ENCODE measurements around the gene CENPT. TPM values are rescaled to one million over a fixed set of nuclear protein-coding genes. Genes with fewer than 3 reads are reported as not detected.
A peak's percentile ranks its signal among the peaks of the same experiment; 100 is the strongest.

Gene CENPT, protein sequence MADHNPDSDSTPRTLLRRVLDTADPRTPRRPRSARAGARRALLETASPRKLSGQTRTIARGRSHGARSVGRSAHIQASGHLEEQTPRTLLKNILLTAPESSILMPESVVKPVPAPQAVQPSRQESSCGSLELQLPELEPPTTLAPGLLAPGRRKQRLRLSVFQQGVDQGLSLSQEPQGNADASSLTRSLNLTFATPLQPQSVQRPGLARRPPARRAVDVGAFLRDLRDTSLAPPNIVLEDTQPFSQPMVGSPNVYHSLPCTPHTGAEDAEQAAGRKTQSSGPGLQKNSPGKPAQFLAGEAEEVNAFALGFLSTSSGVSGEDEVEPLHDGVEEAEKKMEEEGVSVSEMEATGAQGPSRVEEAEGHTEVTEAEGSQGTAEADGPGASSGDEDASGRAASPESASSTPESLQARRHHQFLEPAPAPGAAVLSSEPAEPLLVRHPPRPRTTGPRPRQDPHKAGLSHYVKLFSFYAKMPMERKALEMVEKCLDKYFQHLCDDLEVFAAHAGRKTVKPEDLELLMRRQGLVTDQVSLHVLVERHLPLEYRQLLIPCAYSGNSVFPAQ
- 38.6 and 50.1 TPM in 2 replicates for total RNA-seq

DNA sequence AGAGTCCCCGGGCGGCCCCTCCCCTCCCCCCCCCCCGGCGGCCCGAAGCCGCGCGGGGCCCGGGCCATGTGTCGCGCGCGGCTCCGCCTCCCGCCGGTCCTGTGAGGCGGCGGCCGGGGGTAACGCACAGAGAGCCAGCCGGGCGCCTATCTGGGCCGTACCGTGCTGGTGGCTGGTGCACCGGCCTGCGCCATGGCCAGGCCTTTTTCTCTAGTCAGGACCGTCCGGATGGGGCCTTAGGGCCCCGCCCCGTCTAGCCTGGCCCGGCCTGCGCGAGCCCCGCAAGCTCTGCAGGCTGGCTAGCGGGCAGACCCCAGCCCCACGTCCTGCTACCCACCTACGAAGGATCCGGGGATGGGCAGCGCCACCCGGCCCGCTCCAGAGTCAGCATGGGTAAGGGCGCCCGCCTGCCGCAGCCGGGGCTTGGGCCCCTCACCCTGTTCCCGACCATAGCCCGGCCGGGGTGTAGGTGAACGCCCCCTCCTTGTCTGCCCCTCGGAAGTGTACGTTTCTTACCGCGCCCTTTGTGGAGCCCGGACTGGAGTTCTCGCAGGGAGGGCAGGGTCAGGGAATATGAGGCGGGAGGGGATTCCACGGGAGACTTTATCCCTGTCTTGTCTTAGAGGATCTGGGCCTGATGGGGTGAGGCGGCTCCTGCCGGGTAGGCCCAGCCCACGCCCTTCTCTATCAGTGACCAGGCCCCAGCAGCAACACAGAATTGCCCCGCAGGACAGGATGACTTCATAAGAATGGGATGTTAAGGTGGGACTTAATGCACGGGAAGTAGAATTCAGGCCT, at the start of gene CENPT:
TSS of gene CENPT (minus strand) at position 630 of the 798 bp plus-strand sequence. CDS start 13,834 bp downstream, outside the sequence.
- Mint-ChIP-seq H3K9me3 (no peaks in the 10 kb centered on the region), H3K4me1 (ENCODE audit: low read depth) (peaks cover 33% of the 10 kb centered on the region), H3K36me3 (ENCODE audit: low read depth) (peaks cover 23% of the 10 kb centered on the region), H3K27me3 (ENCODE audit: low read depth) (no peaks in the 10 kb centered on the region), H3K4me3 (ENCODE audit: low read depth) (peak within 1 kb of the TSS; percentile 93), H3K27ac (peak within 1 kb of the TSS; percentile 84)
- no peak for DNase-seq (ENCODE audit: low spot score)
- intact Hi-C loops (cut with micrococcal nuclease) = loop anchor here (1.0 to 10.0 kb wide), 5 partner anchors 25 to 602 kb away; partner anchors contain the start of genes ACD, CTCF, FHOD1 and PARD6A

DNA sequence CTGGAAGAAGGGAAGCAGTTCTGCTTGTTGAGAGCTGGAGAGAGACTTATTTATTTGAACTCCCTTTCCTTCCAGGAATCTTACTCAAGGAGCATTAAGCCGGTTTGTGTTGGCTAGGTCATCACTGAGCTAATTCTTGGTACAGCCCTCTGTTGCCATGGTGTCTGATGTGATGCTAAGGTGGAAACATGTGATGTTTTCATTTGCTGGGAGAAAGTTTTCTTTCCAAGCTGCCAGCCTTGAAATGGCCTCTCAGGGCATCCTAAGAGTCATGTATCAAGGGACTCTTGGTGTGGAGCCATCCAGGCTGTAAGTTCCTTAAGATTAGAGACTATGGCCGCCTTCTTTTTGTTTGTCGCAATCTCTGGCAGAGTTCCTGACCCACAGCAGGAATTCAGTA, 49.7 kb upstream of the CENPT start:
- no peak overlapping the region for H3K4me3 Mint-ChIP-seq (ENCODE audit: low read depth)
- H3K4me1 Mint-ChIP-seq (ENCODE audit: low read depth) = peaks cover 27% of the 10 kb centered on the region

GRCh38 chr16:67893743-67894399, 46.4 kb upstream of the CENPT start:
- intact Hi-C loops (cut with micrococcal nuclease) = loop anchor here (2.0 kb wide), 1 partner anchor 41 kb away; no protein-coding TSS in a partner anchor
- Mint-ChIP-seq H3K4me3 (ENCODE audit: low read depth) (peak overlapping the region; percentile 97), H3K27ac (peak overlapping the region; percentile 91), H3K27me3 (ENCODE audit: low read depth) (no peaks in the 10 kb centered on the region), H3K4me1 (ENCODE audit: low read depth) (peaks cover 21% of the 10 kb centered on the region), H3K36me3 (ENCODE audit: low read depth) (no peaks in the 10 kb centered on the region), H3K9me3 (no peaks in the 10 kb centered on the region)
- DNase-seq (ENCODE audit: low spot score) = no peak

More for the DNA sequence above, 49.7 kb upstream of the CENPT start:
- Mint-ChIP-seq H3K9me3 (no peaks in the 10 kb centered on the region), H3K36me3 (ENCODE audit: low read depth) (no peaks in the 10 kb centered on the region), H3K27ac (no peak overlapping the region), H3K27me3 (ENCODE audit: low read depth) (no peaks in the 10 kb centered on the region)
- DNase-seq (ENCODE audit: low spot score) = no peak
- intact Hi-C loops (cut with micrococcal nuclease) = no loop called here

DNA sequence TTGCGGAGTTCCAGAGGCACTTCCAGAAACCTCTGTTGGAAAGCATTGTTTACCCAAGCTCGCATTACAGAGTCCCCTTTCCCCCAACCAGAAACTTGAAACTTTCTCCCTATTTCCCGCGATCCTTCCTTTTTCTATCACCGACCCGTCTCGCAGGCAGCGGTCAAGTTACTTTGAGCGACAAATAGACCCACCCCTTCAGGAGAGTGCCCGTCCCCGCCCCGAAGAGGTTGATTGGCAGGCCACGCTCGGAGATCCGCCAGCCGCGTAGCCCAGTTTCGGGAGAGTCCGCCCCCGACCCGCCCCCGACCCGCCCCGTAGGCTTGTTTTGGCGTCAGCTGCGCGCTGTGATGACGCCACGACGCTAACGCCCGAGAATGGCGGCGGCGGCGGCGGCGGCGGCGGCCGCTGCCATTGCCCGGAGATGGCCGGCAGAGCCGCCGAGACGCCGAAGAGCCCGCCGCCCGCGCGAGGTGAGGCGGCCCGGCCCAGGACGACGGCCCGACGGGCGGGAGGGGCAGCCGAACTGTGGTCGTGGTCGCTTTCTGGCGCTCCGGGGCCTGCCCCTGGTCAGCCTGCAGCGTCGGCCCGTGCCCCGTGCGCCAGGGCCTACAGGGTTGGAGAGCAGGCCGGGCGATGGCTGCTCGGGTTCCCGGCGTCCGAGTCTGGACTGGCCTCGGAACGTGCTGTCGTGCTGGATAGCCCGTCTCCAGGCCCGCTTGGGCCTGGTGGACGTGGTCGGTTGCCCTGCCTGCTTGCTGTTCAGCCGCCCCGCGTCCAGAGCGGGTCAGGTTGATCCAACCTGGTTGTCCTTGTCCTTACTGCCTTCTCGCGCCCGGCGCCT, 45.6 kb upstream of the CENPT start, which contains the start of gene PSKH1:
TSS of gene PSKH1 (plus strand) at position 356 of the 844 bp plus-strand sequence. CDS start 15,496 bp downstream, outside the sequence.
- H3K4me3 Mint-ChIP-seq (ENCODE audit: low read depth) = peak within 1 kb of the TSS; percentile 97
- intact Hi-C loops (cut with micrococcal nuclease) = loop anchor here (2.0 kb wide), 1 partner anchor 42 kb away; no protein-coding TSS in a partner anchor
- peak within 1 kb of the TSS; percentile 91 for H3K27ac Mint-ChIP-seq
- H3K9me3 Mint-ChIP-seq = no peaks in the 10 kb centered on the region
- H3K36me3 Mint-ChIP-seq (ENCODE audit: low read depth) = no peaks in the 10 kb centered on the region
- H3K4me1 Mint-ChIP-seq (ENCODE audit: low read depth) = peaks cover 19% of the 10 kb centered on the region
- H3K27me3 Mint-ChIP-seq (ENCODE audit: low read depth) = no peaks in the 10 kb centered on the region
- peak; percentile 90 for DNase-seq (ENCODE audit: low spot score)

DNA sequence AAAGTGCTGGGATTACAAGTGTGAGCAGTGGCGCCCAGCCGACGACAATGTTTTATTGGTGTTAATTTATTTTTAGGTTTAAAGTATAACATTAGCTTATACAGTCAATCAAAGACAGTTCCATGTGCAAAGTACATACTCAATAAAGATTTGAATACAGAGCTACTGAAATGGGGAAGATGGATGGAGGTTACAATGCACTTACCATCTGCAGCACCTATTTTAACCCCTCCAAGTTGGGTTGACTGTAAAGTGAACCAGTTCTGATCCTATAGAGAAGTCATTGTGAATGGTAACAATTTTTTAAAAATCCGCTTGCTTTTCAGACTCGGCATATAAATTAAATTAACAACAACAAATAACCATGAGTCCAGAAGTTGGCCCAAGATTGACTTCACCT, 44.9 kb upstream of the CENPT start:
- H3K9me3 Mint-ChIP-seq = no peaks in the 10 kb centered on the region
- intact Hi-C loops (cut with micrococcal nuclease) = loop anchor here (2.0 kb wide), 1 partner anchor 42 kb away; no protein-coding TSS in a partner anchor
- H3K36me3 Mint-ChIP-seq (ENCODE audit: low read depth) = no peaks in the 10 kb centered on the region
- H3K4me3 Mint-ChIP-seq (ENCODE audit: low read depth) = peak overlapping the region; percentile 84
- no peak for DNase-seq (ENCODE audit: low spot score)
- peak overlapping the region; percentile 75 for H3K27ac Mint-ChIP-seq
- peaks cover 19% of the 10 kb centered on the region for H3K4me1 Mint-ChIP-seq (ENCODE audit: low read depth)
- no peaks in the 10 kb centered on the region for H3K27me3 Mint-ChIP-seq (ENCODE audit: low read depth)

DNA sequence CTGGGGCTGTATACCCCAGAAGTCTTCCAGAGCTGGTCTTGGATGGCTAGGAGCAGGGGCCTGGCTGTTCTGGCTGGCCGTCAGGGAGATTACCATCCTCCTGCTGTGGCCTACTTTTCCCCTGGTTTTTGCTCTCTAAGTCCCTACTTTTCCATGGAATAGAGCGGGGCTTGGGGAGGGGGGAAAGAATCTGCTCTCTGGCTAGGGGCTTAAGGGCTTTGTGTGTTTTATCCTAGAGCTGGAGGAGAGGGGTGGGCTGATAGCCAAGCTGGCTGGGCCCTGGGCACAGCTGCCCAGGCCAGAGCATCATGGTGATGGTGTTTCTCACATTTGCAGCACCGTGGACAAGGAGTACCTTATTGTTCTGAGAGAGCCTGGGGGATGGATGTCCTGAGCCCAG, 40.8 kb upstream of the CENPT start:
- Mint-ChIP-seq H3K4me3 (ENCODE audit: low read depth) (no peak overlapping the region), H3K27ac (no peak overlapping the region), H3K27me3 (ENCODE audit: low read depth) (no peaks in the 10 kb centered on the region), H3K36me3 (ENCODE audit: low read depth) (peaks cover 10% of the 10 kb centered on the region), H3K9me3 (no peaks in the 10 kb centered on the region), H3K4me1 (ENCODE audit: low read depth) (peaks cover 6% of the 10 kb centered on the region)
- DNase-seq (ENCODE audit: low spot score) = no peak
- intact Hi-C loops (cut with micrococcal nuclease) = no loop called here

DNA sequence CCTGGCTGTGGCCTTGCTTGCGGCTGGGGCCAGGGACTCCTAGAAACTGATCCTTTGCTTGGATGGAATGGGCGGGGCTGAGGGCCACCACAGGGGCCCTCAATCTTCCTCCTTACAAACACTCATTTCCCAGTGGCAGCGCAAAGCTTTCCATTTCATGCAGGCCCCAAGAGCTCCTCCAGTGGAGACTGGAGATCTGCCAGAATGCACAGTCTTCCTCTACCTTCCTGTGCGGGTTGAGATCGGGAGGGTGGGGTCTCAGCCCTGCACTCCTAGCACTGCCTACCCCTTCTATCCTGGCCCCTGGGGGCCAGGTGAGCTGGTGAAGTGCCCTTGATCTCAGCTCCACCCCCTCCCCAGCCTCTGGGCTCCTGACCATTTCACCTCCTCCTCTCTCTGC, 38.9 kb upstream of the CENPT start:
- Mint-ChIP-seq H3K9me3 (no peaks in the 10 kb centered on the region), H3K36me3 (ENCODE audit: low read depth) (peaks cover 24% of the 10 kb centered on the region), H3K27me3 (ENCODE audit: low read depth) (no peaks in the 10 kb centered on the region), H3K4me1 (ENCODE audit: low read depth) (no peaks in the 10 kb centered on the region), H3K4me3 (ENCODE audit: low read depth) (no peak overlapping the region), H3K27ac (peak overlapping the region; percentile 38)
- no peak for DNase-seq (ENCODE audit: low spot score)
- intact Hi-C loops (cut with micrococcal nuclease) = no loop called here

GRCh38 chr16:67885976-67886375, 38.5 kb upstream of the CENPT start:
- Mint-ChIP-seq H3K4me1 (ENCODE audit: low read depth) (no peaks in the 10 kb centered on the region), H3K27ac (no peak overlapping the region), H3K27me3 (ENCODE audit: low read depth) (no peaks in the 10 kb centered on the region), H3K36me3 (ENCODE audit: low read depth) (peaks cover 28% of the 10 kb centered on the region), H3K9me3 (no peaks in the 10 kb centered on the region), H3K4me3 (ENCODE audit: low read depth) (no peak overlapping the region)
- DNase-seq (ENCODE audit: low spot score) = no peak
- intact Hi-C loops (cut with micrococcal nuclease) = no loop called here

GRCh38 chr16:67885545-67885944, 38.1 kb upstream of the CENPT start:
- no peak for DNase-seq (ENCODE audit: low spot score)
- Mint-ChIP-seq H3K27me3 (ENCODE audit: low read depth) (no peaks in the 10 kb centered on the region), H3K9me3 (no peaks in the 10 kb centered on the region), H3K27ac (no peak overlapping the region), H3K36me3 (ENCODE audit: low read depth) (peaks cover 32% of the 10 kb centered on the region), H3K4me3 (ENCODE audit: low read depth) (no peak overlapping the region), H3K4me1 (ENCODE audit: low read depth) (no peaks in the 10 kb centered on the region)
- intact Hi-C loops (cut with micrococcal nuclease) = no loop called here

GRCh38 chr16:67884684-67885083, 37.2 kb upstream of the CENPT start, which contains the start of gene NRN1L:
Gene NRN1L, plus strand, starts transcription at chr16:67884885. Its CDS starts 19 bp downstream, at chr16:67884904.
- Mint-ChIP-seq H3K36me3 (ENCODE audit: low read depth) (peaks cover 40% of the 10 kb centered on the region), H3K9me3 (no peaks in the 10 kb centered on the region), H3K4me1 (ENCODE audit: low read depth) (no peaks in the 10 kb centered on the region), H3K4me3 (ENCODE audit: low read depth) (no peak within 1 kb of the TSS), H3K27ac (no peak within 1 kb of the TSS), H3K27me3 (ENCODE audit: low read depth) (no peaks in the 10 kb centered on the region)
- intact Hi-C loops (cut with micrococcal nuclease) = no loop called here
- DNase-seq (ENCODE audit: low spot score) = no peak

- intact Hi-C loops (cut with micrococcal nuclease) = loop anchor here (1.0 kb wide), 2 partner anchors 44 to 156 kb away; no protein-coding TSS in a partner anchor
- Mint-ChIP-seq H3K4me3 (ENCODE audit: low read depth) (no peak overlapping the region), H3K36me3 (ENCODE audit: low read depth) (peaks cover 48% of the 10 kb centered on the region), H3K27me3 (ENCODE audit: low read depth) (no peaks in the 10 kb centered on the region), H3K9me3 (no peaks in the 10 kb centered on the region), H3K4me1 (ENCODE audit: low read depth) (no peaks in the 10 kb centered on the region), H3K27ac (no peak overlapping the region)
- peak; percentile 52 for DNase-seq (ENCODE audit: low spot score)
Measured at GRCh38 chr16:67883872-67884261, 36.4 kb upstream of the CENPT start.

Data from activated T-helper 2 cell treated with anti-CD3 and anti-CD28 coated beads, Interferon-gamma antibody, Interleukin-2, Interleukin-4, amounts not matched to agents 10 μg/mL and 5 μg/mL and 100 μg/mL, durations not matched to agents 14 hours and 24 hours and 36 hours (primary cell).